GM18861 (cell line): ENCODE data around the gene MUC20.
"Not testable (repeated sequence)": the region's sequence is repeated elsewhere in the genome, so short reads cannot be mapped to it uniquely, and the experiment has no call there.

Experiments
- ATAC-seq: cut with Tn5 transposase; IDR thresholded peaks from one replicate; pipeline ENCODE4 v1.9.1; 2021; ENCODE audit not compliant: unreplicated experiment

The MUC20 gene

GRCh38 chr3:195710126-195710905, 10.5 kb upstream of the MUC20 start:
- ATAC-seq, result not testable (repeated sequence)

GRCh38 chr3:195711091-195711812, 9.5 kb upstream of the MUC20 start:
- not testable (repeated sequence) for ATAC-seq

- ATAC-seq, result no peak
These were observed 8.8 kb upstream of the MUC20 start for GRCh38 chr3:195711813-195712534.

GRCh38 chr3:195712535-195712910, 8.3 kb upstream of the MUC20 start:
- ATAC-seq, result not testable (repeated sequence)

- ATAC-seq, result not testable (repeated sequence)
These were observed 7.6 kb upstream of the MUC20 start for GRCh38 chr3:195713150-195713549.

GRCh38 chr3:195714380-195715011, 6.3 kb upstream of the MUC20 start:
- no peak for ATAC-seq

GRCh38 chr3:195715134-195715533, 5.6 kb upstream of the MUC20 start:
- no peak for ATAC-seq

- ATAC-seq, result no peak
These were observed 5.1 kb upstream of the MUC20 start for GRCh38 chr3:195715583-195716266.

- no peak for ATAC-seq
These were observed 3.4 kb upstream of the MUC20 start for GRCh38 chr3:195717416-195717815.

- no peak for ATAC-seq
These were observed 2.8 kb upstream of the MUC20 start for GRCh38 chr3:195717852-195718476.

- ATAC-seq, result no peak
These were observed 2.2 kb upstream of the MUC20 start for GRCh38 chr3:195718477-195718984.

GRCh38 chr3:195719514-195720254, 1.1 kb upstream of the MUC20 start:
- not testable (repeated sequence) for ATAC-seq

- not testable (repeated sequence) for ATAC-seq
These were observed 1.6 kb downstream of the MUC20 start for GRCh38 chr3:195722139-195722995.

GRCh38 chr3:195722996-195723345, 2.2 kb downstream of the MUC20 start:
- not testable (repeated sequence) for ATAC-seq

GRCh38 chr3:195724363-195724762, 3.6 kb downstream of the MUC20 start:
- not testable (repeated sequence) for ATAC-seq

GRCh38 chr3:195725916-195726740, 5.3 kb downstream of the MUC20 start:
- ATAC-seq, result not testable (repeated sequence)

GRCh38 chr3:195727606-195728195, 6.9 kb downstream of the MUC20 start:
- ATAC-seq, result no peak
